Measurements from ENCODE around the gene S100A16. TPM values are rescaled to one million over a fixed set of nuclear protein-coding genes. Genes with fewer than 3 reads are reported as not detected.
A peak's percentile ranks its signal among the peaks of the same experiment; 100 is the strongest.

Gene S100A16
- total RNA-seq, 1 experiment from 2014 or later, result 14.6 TPM

DNA sequence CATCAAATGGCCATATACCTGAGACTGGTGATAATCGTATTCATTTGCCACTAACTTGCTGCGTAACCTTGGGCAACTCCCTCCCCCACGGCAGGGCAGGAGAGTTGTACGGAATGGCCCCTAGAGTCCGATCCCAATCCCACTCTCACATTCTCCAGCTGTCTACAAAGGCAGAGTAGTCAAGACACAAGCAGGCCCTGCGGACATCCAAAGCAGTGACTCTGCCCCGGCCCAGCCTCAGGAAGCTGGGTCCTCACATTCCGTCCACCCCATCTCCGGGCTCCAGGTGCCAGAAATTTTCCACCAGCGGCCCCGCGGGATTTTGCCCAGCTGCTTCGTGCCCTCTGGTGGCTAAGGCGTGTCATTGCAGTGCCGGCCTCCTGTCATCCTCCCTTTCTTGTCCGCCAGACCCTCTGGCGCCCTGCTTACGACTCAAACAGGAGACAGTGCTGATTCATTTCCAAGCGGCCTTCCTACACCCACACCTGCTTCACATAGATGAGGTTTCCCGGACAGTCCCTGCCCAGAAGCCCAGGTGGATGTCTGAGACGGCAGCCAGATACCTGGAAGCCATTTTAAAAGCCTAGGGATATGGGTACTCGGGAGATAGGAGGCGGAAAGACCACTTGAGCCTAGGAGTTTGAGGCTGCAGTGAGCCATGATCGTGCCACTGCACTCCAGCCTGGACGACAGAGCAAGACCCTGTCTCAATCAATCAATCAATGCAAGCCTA is 44.4 kb downstream of the S100A16 start:
- ATAC-seq, result peak; percentile 68

More for the DNA sequence above, 44.4 kb downstream of the S100A16 start:
- Mint-ChIP-seq H3K4me3 (peak overlapping the region; percentile 47), H3K9me3 (no peaks in the 10 kb centered on the region), H3K27ac (peak overlapping the region; percentile 94), H3K4me1 (peaks cover 33% of the 10 kb centered on the region), H3K36me3 (no peaks in the 10 kb centered on the region), H3K27me3 (ENCODE audit: low read depth) (no peaks in the 10 kb centered on the region; the same call in 1 of the 2 replicates)
- CTCF ChIA-PET, result interaction anchor here (0.7 to 6.1 kb wide), 41 partner anchors 9 to 225 kb away, joined by 3 to 188 read pairs (median 5); partner anchors contain the start of genes CHTOP, NPR1, S100A13 and S100A14
- TF ChIP-seq ZNF121 (CRISPR knock-in tag; IDR thresholded peaks at IDR 0.05) (peak; percentile 96), MAX (CRISPR knock-in tag; IDR thresholded peaks at IDR 0.05) (peak; percentile 63), ZNF671 (CRISPR knock-in tag; IDR thresholded peaks at IDR 0.05) (no peak), FOXJ3 (CRISPR knock-in tag; IDR thresholded peaks at IDR 0.05; ENCODE audit: borderline replicate concordance) (no peak), SP1 (CRISPR knock-in tag; conservative IDR thresholded peaks at IDR 0.05) (no peak), ZNF396 (CRISPR knock-in tag; IDR thresholded peaks at IDR 0.05; ENCODE audit: borderline replicate concordance) (no peak), CTCF (IDR thresholded peaks at IDR 0.05) (peak; percentile 99), RELA (CRISPR knock-in tag; IDR thresholded peaks at IDR 0.05; ENCODE audit: borderline replicate concordance) (no peak)
- TF ChIP-seq, protein P1, sequence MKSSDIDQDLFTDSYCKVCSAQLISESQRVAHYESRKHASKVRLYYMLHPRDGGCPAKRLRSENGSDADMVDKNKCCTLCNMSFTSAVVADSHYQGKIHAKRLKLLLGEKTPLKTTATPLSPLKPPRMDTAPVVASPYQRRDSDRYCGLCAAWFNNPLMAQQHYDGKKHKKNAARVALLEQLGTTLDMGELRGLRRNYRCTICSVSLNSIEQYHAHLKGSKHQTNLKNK (CRISPR knock-in tag; IDR thresholded peaks at IDR 0.05), result no peak
- TF ChIP-seq, protein P2, sequence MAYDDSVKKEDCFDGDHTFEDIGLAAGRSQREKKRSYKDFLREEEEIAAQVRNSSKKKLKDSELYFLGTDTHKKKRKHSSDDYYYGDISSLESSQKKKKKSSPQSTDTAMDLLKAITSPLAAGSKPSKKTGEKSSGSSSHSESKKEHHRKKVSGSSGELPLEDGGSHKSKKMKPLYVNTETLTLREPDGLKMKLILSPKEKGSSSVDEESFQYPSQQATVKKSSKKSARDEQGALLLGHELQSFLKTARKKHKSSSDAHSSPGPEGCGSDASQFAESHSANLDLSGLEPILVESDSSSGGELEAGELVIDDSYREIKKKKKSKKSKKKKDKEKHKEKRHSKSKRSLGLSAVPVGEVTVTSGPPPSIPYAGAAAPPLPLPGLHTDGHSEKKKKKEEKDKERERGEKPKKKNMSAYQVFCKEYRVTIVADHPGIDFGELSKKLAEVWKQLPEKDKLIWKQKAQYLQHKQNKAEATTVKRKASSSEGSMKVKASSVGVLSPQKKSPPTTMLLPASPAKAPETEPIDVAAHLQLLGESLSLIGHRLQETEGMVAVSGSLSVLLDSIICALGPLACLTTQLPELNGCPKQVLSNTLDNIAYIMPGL (CRISPR knock-in tag; IDR thresholded peaks at IDR 0.05), result peak; percentile 35; the same call in 1 of the 2 replicates
- TF ChIP-seq, protein P3, sequence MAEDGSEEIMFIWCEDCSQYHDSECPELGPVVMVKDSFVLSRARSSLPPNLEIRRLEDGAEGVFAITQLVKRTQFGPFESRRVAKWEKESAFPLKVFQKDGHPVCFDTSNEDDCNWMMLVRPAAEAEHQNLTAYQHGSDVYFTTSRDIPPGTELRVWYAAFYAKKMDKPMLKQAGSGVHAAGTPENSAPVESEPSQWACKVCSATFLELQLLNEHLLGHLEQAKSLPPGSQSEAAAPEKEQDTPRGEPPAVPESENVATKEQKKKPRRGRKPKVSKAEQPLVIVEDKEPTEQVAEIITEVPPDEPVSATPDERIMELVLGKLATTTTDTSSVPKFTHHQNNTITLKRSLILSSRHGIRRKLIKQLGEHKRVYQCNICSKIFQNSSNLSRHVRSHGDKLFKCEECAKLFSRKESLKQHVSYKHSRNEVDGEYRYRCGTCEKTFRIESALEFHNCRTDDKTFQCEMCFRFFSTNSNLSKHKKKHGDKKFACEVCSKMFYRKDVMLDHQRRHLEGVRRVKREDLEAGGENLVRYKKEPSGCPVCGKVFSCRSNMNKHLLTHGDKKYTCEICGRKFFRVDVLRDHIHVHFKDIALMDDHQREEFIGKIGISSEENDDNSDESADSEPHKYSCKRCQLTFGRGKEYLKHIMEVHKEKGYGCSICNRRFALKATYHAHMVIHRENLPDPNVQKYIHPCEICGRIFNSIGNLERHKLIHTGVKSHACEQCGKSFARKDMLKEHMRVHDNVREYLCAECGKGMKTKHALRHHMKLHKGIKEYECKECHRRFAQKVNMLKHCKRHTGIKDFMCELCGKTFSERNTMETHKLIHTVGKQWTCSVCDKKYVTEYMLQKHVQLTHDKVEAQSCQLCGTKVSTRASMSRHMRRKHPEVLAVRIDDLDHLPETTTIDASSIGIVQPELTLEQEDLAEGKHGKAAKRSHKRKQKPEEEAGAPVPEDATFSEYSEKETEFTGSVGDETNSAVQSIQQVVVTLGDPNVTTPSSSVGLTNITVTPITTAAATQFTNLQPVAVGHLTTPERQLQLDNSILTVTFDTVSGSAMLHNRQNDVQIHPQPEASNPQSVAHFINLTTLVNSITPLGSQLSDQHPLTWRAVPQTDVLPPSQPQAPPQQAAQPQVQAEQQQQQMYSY (CRISPR knock-in tag; IDR thresholded peaks at IDR 0.05), result peak; percentile 78
- POLR2A ChIA-PET, result interaction anchor here (0.7 to 1.8 kb wide), 6 partner anchors 14 to 71 kb away, joined by 3 to 10 read pairs (median 4); partner anchors contain the start of genes CHTOP and S100A13
- peak; percentile 96 for DNase-seq (ENCODE audit: low spot score)

Measured in WTC11 (cell line).